ENCODE results near the gene ERF.

The ERF gene

GRCh38 chr19:42278452-42279154, 23.7 kb upstream of the ERF start:
- no peaks in the 10 kb centered on the region for H3K27me3 ChIP-seq (ENCODE audit: control insufficient read depth, insufficient read depth, low read length)
- peak overlapping the region; percentile 9 for H3K4me3 ChIP-seq (ENCODE audit: low read length)
- peak overlapping the region; percentile 93 for H3K27ac ChIP-seq (ENCODE audit: low read depth, low read length)
- H3K4me1 ChIP-seq (ENCODE audit: control insufficient read depth, insufficient read depth, low read length), result peaks cover 47% of the 10 kb centered on the region
- H3K9ac ChIP-seq (ENCODE audit: low read length), result peak overlapping the region; percentile 14
- peaks cover 7% of the 10 kb centered on the region for H3K36me3 ChIP-seq (ENCODE audit: control insufficient read depth, insufficient read depth, low read length)

- no peak overlapping the region for H3K4me3 ChIP-seq (ENCODE audit: low read length)
These were observed 23.0 kb upstream of the ERF start for GRCh38 chr19:42277821-42278451.

GRCh38 chr19:42276821-42277220, 21.9 kb upstream of the ERF start:
- H3K36me3 ChIP-seq (ENCODE audit: control insufficient read depth, insufficient read depth, low read length), result peaks cover 13% of the 10 kb centered on the region
- peak overlapping the region; percentile 16 for H3K27ac ChIP-seq (ENCODE audit: low read depth, low read length)
- no peak overlapping the region for H3K4me3 ChIP-seq (ENCODE audit: low read length)
- peaks cover 34% of the 10 kb centered on the region for H3K4me1 ChIP-seq (ENCODE audit: control insufficient read depth, insufficient read depth, low read length)
- H3K27me3 ChIP-seq (ENCODE audit: control insufficient read depth, insufficient read depth, low read length), result no peaks in the 10 kb centered on the region
- H3K9ac ChIP-seq (ENCODE audit: low read length), result no peak overlapping the region

More at GRCh38 chr19:42277821-42278451, 23.0 kb upstream of the ERF start:
- Histone ChIP-seq H3K27me3 (ENCODE audit: control insufficient read depth, insufficient read depth, low read length) (no peaks in the 10 kb centered on the region), H3K4me1 (ENCODE audit: control insufficient read depth, insufficient read depth, low read length) (peaks cover 42% of the 10 kb centered on the region), H3K27ac (ENCODE audit: low read depth, low read length) (peak overlapping the region; percentile 93), H3K36me3 (ENCODE audit: control insufficient read depth, insufficient read depth, low read length) (peaks cover 13% of the 10 kb centered on the region), H3K9ac (ENCODE audit: low read length) (no peak overlapping the region)

GRCh38 chr19:42276284-42276683, 21.4 kb upstream of the ERF start:
- H3K4me3 ChIP-seq (ENCODE audit: low read length), result no peak overlapping the region
- H3K27me3 ChIP-seq (ENCODE audit: control insufficient read depth, insufficient read depth, low read length), result no peaks in the 10 kb centered on the region
- no peak overlapping the region for H3K9ac ChIP-seq (ENCODE audit: low read length)
- peaks cover 30% of the 10 kb centered on the region for H3K4me1 ChIP-seq (ENCODE audit: control insufficient read depth, insufficient read depth, low read length)
- no peak overlapping the region for H3K27ac ChIP-seq (ENCODE audit: low read depth, low read length)
- H3K36me3 ChIP-seq (ENCODE audit: control insufficient read depth, insufficient read depth, low read length), result peaks cover 13% of the 10 kb centered on the region

GRCh38 chr19:42275517-42275916, 20.6 kb upstream of the ERF start:
- Histone ChIP-seq H3K4me3 (ENCODE audit: low read length) (no peak overlapping the region), H3K4me1 (ENCODE audit: control insufficient read depth, insufficient read depth, low read length) (peaks cover 36% of the 10 kb centered on the region), H3K27ac (ENCODE audit: low read depth, low read length) (no peak overlapping the region), H3K27me3 (ENCODE audit: control insufficient read depth, insufficient read depth, low read length) (no peaks in the 10 kb centered on the region), H3K36me3 (ENCODE audit: control insufficient read depth, insufficient read depth, low read length) (peaks cover 13% of the 10 kb centered on the region), H3K9ac (ENCODE audit: low read length) (no peak overlapping the region)

- Histone ChIP-seq H3K27ac (ENCODE audit: low read depth, low read length) (no peak overlapping the region), H3K36me3 (ENCODE audit: control insufficient read depth, insufficient read depth, low read length) (peaks cover 13% of the 10 kb centered on the region), H3K27me3 (ENCODE audit: control insufficient read depth, insufficient read depth, low read length) (no peaks in the 10 kb centered on the region), H3K4me1 (ENCODE audit: control insufficient read depth, insufficient read depth, low read length) (peaks cover 41% of the 10 kb centered on the region), H3K9ac (ENCODE audit: low read length) (no peak overlapping the region), H3K4me3 (ENCODE audit: low read length) (no peak overlapping the region)
These were observed 20.2 kb upstream of the ERF start for GRCh38 chr19:42275103-42275502.

GRCh38 chr19:42274065-42274682, 19.2 kb upstream of the ERF start:
- no peak overlapping the region for H3K4me3 ChIP-seq (ENCODE audit: low read length)
- H3K36me3 ChIP-seq (ENCODE audit: control insufficient read depth, insufficient read depth, low read length), result peaks cover 13% of the 10 kb centered on the region
- no peak overlapping the region for H3K9ac ChIP-seq (ENCODE audit: low read length)
- peaks cover 42% of the 10 kb centered on the region for H3K4me1 ChIP-seq (ENCODE audit: control insufficient read depth, insufficient read depth, low read length)
- no peaks in the 10 kb centered on the region for H3K27me3 ChIP-seq (ENCODE audit: control insufficient read depth, insufficient read depth, low read length)
- no peak overlapping the region for H3K27ac ChIP-seq (ENCODE audit: low read depth, low read length)

GRCh38 chr19:42273407-42274064, 18.6 kb upstream of the ERF start:
- Histone ChIP-seq H3K4me3 (ENCODE audit: low read length) (no peak overlapping the region), H3K9ac (ENCODE audit: low read length) (no peak overlapping the region), H3K27me3 (ENCODE audit: control insufficient read depth, insufficient read depth, low read length) (no peaks in the 10 kb centered on the region), H3K27ac (ENCODE audit: low read depth, low read length) (no peak overlapping the region), H3K36me3 (ENCODE audit: control insufficient read depth, insufficient read depth, low read length) (peaks cover 13% of the 10 kb centered on the region), H3K4me1 (ENCODE audit: control insufficient read depth, insufficient read depth, low read length) (peaks cover 35% of the 10 kb centered on the region)

- H3K4me3 ChIP-seq (ENCODE audit: low read length), result no peak overlapping the region
- no peak overlapping the region for H3K27ac ChIP-seq (ENCODE audit: low read depth, low read length)
- peaks cover 30% of the 10 kb centered on the region for H3K4me1 ChIP-seq (ENCODE audit: control insufficient read depth, insufficient read depth, low read length)
- peaks cover 13% of the 10 kb centered on the region for H3K36me3 ChIP-seq (ENCODE audit: control insufficient read depth, insufficient read depth, low read length)
- H3K27me3 ChIP-seq (ENCODE audit: control insufficient read depth, insufficient read depth, low read length), result no peaks in the 10 kb centered on the region
- no peak overlapping the region for H3K9ac ChIP-seq (ENCODE audit: low read length)
These were observed 18.1 kb upstream of the ERF start for GRCh38 chr19:42272989-42273406.

GRCh38 chr19:42272535-42272897, 17.6 kb upstream of the ERF start:
- H3K4me1 ChIP-seq (ENCODE audit: control insufficient read depth, insufficient read depth, low read length), result peaks cover 29% of the 10 kb centered on the region
- no peaks in the 10 kb centered on the region for H3K27me3 ChIP-seq (ENCODE audit: control insufficient read depth, insufficient read depth, low read length)
- H3K9ac ChIP-seq (ENCODE audit: low read length), result no peak overlapping the region
- H3K4me3 ChIP-seq (ENCODE audit: low read length), result no peak overlapping the region
- peaks cover 13% of the 10 kb centered on the region for H3K36me3 ChIP-seq (ENCODE audit: control insufficient read depth, insufficient read depth, low read length)
- H3K27ac ChIP-seq (ENCODE audit: low read depth, low read length), result no peak overlapping the region

- peaks cover 13% of the 10 kb centered on the region for H3K36me3 ChIP-seq (ENCODE audit: control insufficient read depth, insufficient read depth, low read length)
- no peaks in the 10 kb centered on the region for H3K27me3 ChIP-seq (ENCODE audit: control insufficient read depth, insufficient read depth, low read length)
- peaks cover 27% of the 10 kb centered on the region for H3K4me1 ChIP-seq (ENCODE audit: control insufficient read depth, insufficient read depth, low read length)
- H3K4me3 ChIP-seq (ENCODE audit: low read length), result no peak overlapping the region
- H3K27ac ChIP-seq (ENCODE audit: low read depth, low read length), result no peak overlapping the region
- no peak overlapping the region for H3K9ac ChIP-seq (ENCODE audit: low read length)
These were observed 17.1 kb upstream of the ERF start for GRCh38 chr19:42271861-42272534.

- H3K27ac ChIP-seq (ENCODE audit: low read depth, low read length), result peak overlapping the region; percentile 93
- H3K36me3 ChIP-seq (ENCODE audit: control insufficient read depth, insufficient read depth, low read length), result peaks cover 13% of the 10 kb centered on the region
- peaks cover 27% of the 10 kb centered on the region for H3K4me1 ChIP-seq (ENCODE audit: control insufficient read depth, insufficient read depth, low read length)
- H3K9ac ChIP-seq (ENCODE audit: low read length), result no peak overlapping the region
- no peaks in the 10 kb centered on the region for H3K27me3 ChIP-seq (ENCODE audit: control insufficient read depth, insufficient read depth, low read length)
- peak overlapping the region; percentile 76 for H3K4me3 ChIP-seq (ENCODE audit: low read length)
These were observed 16.1 kb upstream of the ERF start for GRCh38 chr19:42271045-42271419.

All from rectal smooth muscle tissue (tissue), 1 donor.